Measurements from ENCODE around the gene RTF1.

- TF ChIP-seq PHF8 (IDR thresholded peaks at IDR 0.05; ENCODE audit: borderline replicate concordance, low read depth) (no peak), POLR2A (IDR thresholded peaks at IDR 0.05; ENCODE audit: low read length) (no peak), CHD2 (IDR thresholded peaks at IDR 0.05; ENCODE audit: low read length, partially characterized antibody) (no peak), REST (IDR thresholded peaks at IDR 0.05) (no peak), TP53 (CRISPR knock-in tag; IDR thresholded peaks at IDR 0.05) (no peak), CTCF (IDR thresholded peaks at IDR 0.05) (no peak), SREBF2 (IDR thresholded peaks at IDR 0.05) (no peak), PBX3 (IDR thresholded peaks at IDR 0.05) (no peak)
These were observed 78.2 kb downstream of the RTF1 start for GRCh38 chr15:41494922-41495735.

Measured in A549 (cell line).